SHP77 (cell line): ENCODE measurements around the gene CYP4Z1.
"Not testable (repeated sequence)": the region's sequence is repeated elsewhere in the genome, so short reads cannot be mapped to it uniquely, and the experiment has no call there.

Source experiments
- DNase-seq, 2 experiments: peaks; one replicate each; lab custom pipeline; 2025; lab: John Stamatoyannopoulos, UW

Gene CYP4Z1

GRCh38 chr1:47128854-47129253 is 61.8 kb downstream of the CYP4Z1 start:
- not testable (repeated sequence) for DNase-seq

- DNase-seq: not testable (repeated sequence)
These were observed 62.6 kb downstream of the CYP4Z1 start for GRCh38 chr1:47129489-47130230.

- DNase-seq: not testable (repeated sequence)
These were observed 65.6 kb downstream of the CYP4Z1 start for GRCh38 chr1:47132665-47133064.

- no peak for DNase-seq
These were observed 70.2 kb downstream of the CYP4Z1 start, which contains the start of gene CYP4A22 for GRCh38 chr1:47137198-47137597. TSS of gene CYP4A22 (plus strand) at chr1:47137441. CDS start at chr1:47137486, 45 bp downstream.

GRCh38 chr1:47137925-47138615 is 71.0 kb downstream of the CYP4Z1 start:
- no peak for DNase-seq

- DNase-seq: not testable (repeated sequence)
These were observed 73.3 kb downstream of the CYP4Z1 start for GRCh38 chr1:47140358-47140757.

- not testable (repeated sequence) for DNase-seq
These were observed 76.6 kb downstream of the CYP4Z1 start for GRCh38 chr1:47143654-47144053.

GRCh38 chr1:47146495-47146894 is 79.5 kb downstream of the CYP4Z1 start:
- DNase-seq: not testable (repeated sequence)

GRCh38 chr1:47147047-47147785 is 80.2 kb downstream of the CYP4Z1 start:
- DNase-seq: no peak

- DNase-seq: not testable (repeated sequence)
These were observed 82.1 kb downstream of the CYP4Z1 start for GRCh38 chr1:47149162-47149561.

- not testable (repeated sequence) for DNase-seq
These were observed 89.4 kb downstream of the CYP4Z1 start for GRCh38 chr1:47156457-47156856.

- not testable (repeated sequence) for DNase-seq
These were observed 90.9 kb downstream of the CYP4Z1 start for GRCh38 chr1:47157957-47158356.

GRCh38 chr1:47160716-47161115 is 93.7 kb downstream of the CYP4Z1 start:
- no peak for DNase-seq

- DNase-seq: no peak
These were observed 94.4 kb downstream of the CYP4Z1 start for GRCh38 chr1:47161298-47162040.

- DNase-seq: no peak
These were observed 97.5 kb downstream of the CYP4Z1 start for GRCh38 chr1:47164552-47164951.
